MM.1S (cell line): Measurements from ENCODE around the gene PRRT1.

Experiments
- DNase-seq: peaks from one replicate; pipeline ENCODE4 v3.0.0-alpha.2; 2015
- H2AFZ ChIP-seq: fragments of 300-600 bp; sonication (generic); 2 replicates; pipeline ENCODE4 v1.6.0; 2016; ENCODE audit warnings: antibody characterized with exemption, low read length
- H3F3A ChIP-seq: fragments of 300-600 bp; sonication (generic); 2 replicates; pipeline ENCODE4 v1.6.1; 2016; ENCODE audit warnings: mild to moderate bottlenecking, antibody characterized with exemption, low read length, moderate library complexity, mixed read lengths; ENCODE audit not compliant: insufficient read depth
- H3K27ac ChIP-seq: fragments of 300-600 bp; sonication (generic); 2 replicates; pipeline ENCODE4 v1.5.1; 2016; ENCODE audit warnings: mild to moderate bottlenecking, low read length
- H3K27me3 ChIP-seq: fragments of 300-600 bp; sonication (generic); replicated peaks from 2 replicates; pipeline ENCODE4 v1.6.0; 2016; ENCODE audit warnings: low read length; ENCODE audit not compliant: insufficient read depth
- H3K36me3 ChIP-seq: fragments of 300-600 bp; sonication (generic); replicated peaks from 2 replicates; pipeline ENCODE4 v1.6.1; 2016; ENCODE audit warnings: mild to moderate bottlenecking, low read length, mixed read lengths; ENCODE audit not compliant: insufficient read depth
- H3K4me1 ChIP-seq: fragments of 300-600 bp; sonication (generic); 2 replicates; pipeline ENCODE4 v1.6.1; 2016; ENCODE audit warnings: low read length, mixed read lengths
- H3K4me2 ChIP-seq: fragments of 300-600 bp; sonication (generic); 2 replicates; pipeline ENCODE4 v1.6.0; 2016; ENCODE audit warnings: low read depth, low read length
- H3K4me3 ChIP-seq: fragments of 300-600 bp; sonication (generic); 2 replicates; pipeline ENCODE4 v1.5.1; 2016; ENCODE audit warnings: low read length, mixed read lengths
- H3K79me2 ChIP-seq: fragments of 300-600 bp; sonication (generic); 2 replicates; pipeline ENCODE4 v1.6.1; 2016; ENCODE audit warnings: mixed run types, low read length, mixed read lengths
- H3K9ac ChIP-seq: fragments of 300-600 bp; sonication (generic); 2 replicates; pipeline ENCODE4 v1.6.1; 2016; ENCODE audit warnings: low read length, mixed read lengths
- H3K9me2 ChIP-seq: fragments of 300-600 bp; sonication (generic); replicated peaks from 2 replicates; pipeline ENCODE4 v1.6.1; 2016; ENCODE audit warnings: mild to moderate bottlenecking, low read length, mixed read lengths; ENCODE audit not compliant: insufficient read depth
- H3K9me3 ChIP-seq: fragments of 300-600 bp; sonication (generic); replicated peaks from 2 replicates; pipeline ENCODE4 v1.6.1; 2016; ENCODE audit warnings: mild to moderate bottlenecking, low read length, mixed read lengths; ENCODE audit not compliant: insufficient read depth
- H4K20me1 ChIP-seq: fragments of 300-600 bp; sonication (generic); 2 replicates; pipeline ENCODE4 v1.6.1; 2016; ENCODE audit warnings: mild to moderate bottlenecking, low read length, moderate library complexity, mixed read lengths; ENCODE audit not compliant: insufficient read depth
- EZH2 ChIP-seq: fragments of 300-600 bp; sonication (generic); optimal IDR thresholded peaks from 2 replicates; pipeline ENCODE3; 2017; ENCODE audit warnings: low read depth, mild to moderate bottlenecking, antibody characterized with exemption, low read length, mixed read lengths
- EZH2phosphoT487 ChIP-seq: fragments of 300-600 bp; sonication (generic); IDR thresholded peaks from 2 replicates; pipeline ENCODE4 v1.6.1; 2018; ENCODE audit warnings: antibody characterized with exemption, low read length
- TF ChIP-seq, protein P1 (sequence below): fragments of 300-600 bp; sonication (generic); IDR thresholded peaks from 2 replicates; pipeline ENCODE4 v1.5.1; 2016; ENCODE audit warnings: antibody characterized with exemption, low read length, mixed read lengths

PRRT1 gene

DNA sequence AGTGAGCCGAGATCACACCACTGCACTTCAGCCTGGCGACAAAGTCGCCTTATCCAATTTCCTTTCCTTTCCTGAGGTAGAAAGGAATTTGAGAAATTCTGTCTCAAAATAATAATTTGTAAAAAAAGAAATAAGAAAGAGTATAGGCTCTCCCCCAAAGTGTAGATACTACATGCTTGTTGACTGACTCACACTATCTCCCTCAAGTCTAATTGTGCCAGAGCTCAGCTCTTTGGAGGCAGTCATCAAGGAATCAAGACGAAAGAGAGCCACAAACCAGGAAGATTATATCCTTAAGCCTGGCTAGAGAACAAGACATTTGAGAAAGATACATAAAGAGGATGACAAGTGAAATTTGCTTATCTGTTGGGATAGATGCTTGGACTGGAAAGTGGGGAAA is 18.0 kb downstream of the PRRT1 start:
- H3K9ac ChIP-seq: no peak overlapping the region
- H3K36me3 ChIP-seq: no peaks in the 10 kb centered on the region
- peaks cover 6% of the 10 kb centered on the region for H3K4me1 ChIP-seq
- no peak overlapping the region for H3K4me3 ChIP-seq
- H3F3A ChIP-seq: no peaks in the 10 kb centered on the region
- no peaks in the 10 kb centered on the region for H4K20me1 ChIP-seq
- H3K9me3 ChIP-seq: no peaks in the 10 kb centered on the region
- TF ChIP-seq, protein P1, sequence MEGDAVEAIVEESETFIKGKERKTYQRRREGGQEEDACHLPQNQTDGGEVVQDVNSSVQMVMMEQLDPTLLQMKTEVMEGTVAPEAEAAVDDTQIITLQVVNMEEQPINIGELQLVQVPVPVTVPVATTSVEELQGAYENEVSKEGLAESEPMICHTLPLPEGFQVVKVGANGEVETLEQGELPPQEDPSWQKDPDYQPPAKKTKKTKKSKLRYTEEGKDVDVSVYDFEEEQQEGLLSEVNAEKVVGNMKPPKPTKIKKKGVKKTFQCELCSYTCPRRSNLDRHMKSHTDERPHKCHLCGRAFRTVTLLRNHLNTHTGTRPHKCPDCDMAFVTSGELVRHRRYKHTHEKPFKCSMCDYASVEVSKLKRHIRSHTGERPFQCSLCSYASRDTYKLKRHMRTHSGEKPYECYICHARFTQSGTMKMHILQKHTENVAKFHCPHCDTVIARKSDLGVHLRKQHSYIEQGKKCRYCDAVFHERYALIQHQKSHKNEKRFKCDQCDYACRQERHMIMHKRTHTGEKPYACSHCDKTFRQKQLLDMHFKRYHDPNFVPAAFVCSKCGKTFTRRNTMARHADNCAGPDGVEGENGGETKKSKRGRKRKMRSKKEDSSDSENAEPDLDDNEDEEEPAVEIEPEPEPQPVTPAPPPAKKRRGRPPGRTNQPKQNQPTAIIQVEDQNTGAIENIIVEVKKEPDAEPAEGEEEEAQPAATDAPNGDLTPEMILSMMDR: no peak
- TF ChIP-seq EZH2: no peak
- TF ChIP-seq EZH2phosphoT487: no peak
- peaks cover 28% of the 10 kb centered on the region for H3K27me3 ChIP-seq
- H3K79me2 ChIP-seq: peaks cover 10% of the 10 kb centered on the region
- no peaks in the 10 kb centered on the region for H3K9me2 ChIP-seq
- no peak overlapping the region for H3K4me2 ChIP-seq
- H2AFZ ChIP-seq: no peak overlapping the region
- DNase-seq: no peak
- no peak overlapping the region for H3K27ac ChIP-seq

DNA sequence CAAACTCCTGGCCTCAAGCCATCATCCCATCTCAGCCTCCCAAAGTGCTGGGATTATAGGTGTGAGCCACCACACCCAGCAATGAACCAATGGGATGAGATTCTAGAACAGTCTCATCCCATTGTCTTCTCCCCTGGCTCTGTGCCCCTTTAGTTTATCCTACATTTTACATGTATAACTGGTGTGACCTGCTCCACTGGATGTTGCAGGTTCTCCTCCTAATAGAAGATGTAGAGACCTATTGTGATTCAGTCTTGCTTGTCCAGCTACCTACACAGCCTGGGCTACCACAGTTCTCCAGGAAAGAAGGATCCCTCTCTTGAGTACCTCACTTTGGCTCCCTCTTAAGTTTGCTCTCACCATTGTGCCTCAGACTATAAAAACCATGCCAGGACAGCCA is 19.6 kb downstream of the PRRT1 start:
- Histone ChIP-seq H3K9ac (no peak overlapping the region), H3F3A (no peaks in the 10 kb centered on the region), H3K9me3 (no peaks in the 10 kb centered on the region), H3K9me2 (no peaks in the 10 kb centered on the region), H3K4me1 (peaks cover 13% of the 10 kb centered on the region), H2AFZ (no peak overlapping the region), H3K36me3 (no peaks in the 10 kb centered on the region), H3K27ac (no peak overlapping the region), H3K79me2 (peaks cover 23% of the 10 kb centered on the region), H3K27me3 (peaks cover 28% of the 10 kb centered on the region), H3K4me3 (no peak overlapping the region), H4K20me1 (no peaks in the 10 kb centered on the region), H3K4me2 (no peak overlapping the region)
- DNase-seq: no peak
- TF ChIP-seq EZH2: no peak

- Histone ChIP-seq H3K4me2 (no peak overlapping the region), H3K27ac (no peak overlapping the region), H3K4me3 (no peak overlapping the region), H3K4me1 (peaks cover 18% of the 10 kb centered on the region), H3F3A (no peaks in the 10 kb centered on the region), H3K36me3 (no peaks in the 10 kb centered on the region), H3K27me3 (peaks cover 28% of the 10 kb centered on the region), H3K9me3 (no peaks in the 10 kb centered on the region), H2AFZ (no peak overlapping the region), H3K79me2 (peaks cover 30% of the 10 kb centered on the region), H3K9me2 (no peaks in the 10 kb centered on the region), H4K20me1 (no peaks in the 10 kb centered on the region), H3K9ac (no peak overlapping the region)
- TF ChIP-seq EZH2phosphoT487: no peak
- TF ChIP-seq, protein P1: no peak
- no peak for TF ChIP-seq EZH2
- no peak for DNase-seq
Measured at GRCh38 chr6:32131439-32131948, 20.2 kb downstream of the PRRT1 start.

DNA sequence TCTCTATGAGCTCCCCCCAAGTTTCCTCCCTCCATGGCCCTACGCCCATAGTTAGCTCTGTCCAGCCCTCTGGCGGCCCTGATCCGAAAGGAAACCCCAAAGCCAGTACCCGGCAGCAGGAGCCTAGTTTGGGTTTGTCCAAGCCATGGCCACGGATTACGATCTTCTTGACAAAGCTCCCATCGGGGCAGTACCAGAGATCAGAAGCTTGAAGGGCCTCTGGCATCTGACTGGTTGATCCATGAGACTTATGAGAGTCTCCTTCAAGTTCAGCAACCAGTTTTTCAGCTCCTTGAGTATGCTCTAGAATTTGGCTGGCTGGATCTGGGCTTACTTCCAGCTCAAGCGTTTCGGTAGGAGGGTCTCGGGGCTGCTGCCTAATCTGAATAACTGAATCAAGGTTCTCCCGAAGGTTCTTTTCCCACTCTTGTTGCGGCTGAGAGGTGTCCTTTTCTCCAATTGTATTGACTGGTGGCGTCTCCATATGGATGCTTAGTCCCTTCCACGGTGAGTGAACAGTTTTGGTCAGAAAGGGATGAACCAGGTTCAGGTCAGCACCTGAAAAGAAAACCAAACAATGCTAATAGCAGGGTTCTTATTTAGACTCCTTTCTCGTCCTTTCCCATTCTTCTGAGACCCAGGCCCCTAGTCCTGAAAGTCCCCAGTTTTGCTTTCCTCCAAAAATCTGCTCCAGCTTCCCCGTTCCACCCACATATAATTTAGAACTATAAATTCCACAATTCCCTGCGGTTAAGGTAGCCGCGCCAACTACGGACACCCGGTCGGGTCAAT is 22.2 kb downstream of the PRRT1 start:
- Histone ChIP-seq H3K27me3 (peaks cover 10% of the 10 kb centered on the region), H3K9ac (peak overlapping the region; percentile 70)
- DNase-seq: no peak

More for the DNA sequence above, 22.2 kb downstream of the PRRT1 start:
- no peaks in the 10 kb centered on the region for H3K9me3 ChIP-seq
- H3F3A ChIP-seq: no peaks in the 10 kb centered on the region
- H3K4me2 ChIP-seq: peak overlapping the region; percentile 94
- no peaks in the 10 kb centered on the region for H4K20me1 ChIP-seq
- peak overlapping the region; percentile 75 for H3K4me3 ChIP-seq
- H3K27ac ChIP-seq: peak overlapping the region; percentile 69; the same call in 1 of the 2 replicates
- no peaks in the 10 kb centered on the region for H3K36me3 ChIP-seq
- H3K79me2 ChIP-seq: peaks cover 39% of the 10 kb centered on the region
- peaks cover 18% of the 10 kb centered on the region for H3K4me1 ChIP-seq
- H3K9me2 ChIP-seq: no peaks in the 10 kb centered on the region
- TF ChIP-seq EZH2phosphoT487: no peak
- no peak for TF ChIP-seq EZH2
- TF ChIP-seq, protein P1: no peak
- peak overlapping the region; percentile 55 for H2AFZ ChIP-seq
